IMR-90 (cell line): Measurements from ENCODE around the gene KIRREL1.

Experiments
- BHLHE40 ChIP-seq: fragments of 150-350 bp; IDR thresholded peaks from 2 replicates; pipeline ENCODE4 v1.6.1; 2016; ENCODE audit warnings: mild to moderate bottlenecking, low read depth, low read length
- CEBPB ChIP-seq: IDR thresholded peaks from 2 replicates; pipeline ENCODE4 v1.6.1; 2012; ENCODE audit warnings: low read depth, low read length, improper control_type of control experiment
- CHD1 ChIP-seq: IDR thresholded peaks from 2 replicates; pipeline ENCODE4 v1.6.1; 2012; ENCODE audit warnings: low read depth, low read length, improper control_type of control experiment
- POLR2A ChIP-seq: IDR thresholded peaks from 2 replicates; pipeline ENCODE4 v1.6.1; 2012; ENCODE audit warnings: mild to moderate bottlenecking, low read depth, low read length
- RAD21 ChIP-seq: IDR thresholded peaks from 2 replicates; pipeline ENCODE4 v1.6.1; 2012; ENCODE audit warnings: low read length, improper control_type of control experiment
- RFX5 ChIP-seq: IDR thresholded peaks from 2 replicates; pipeline ENCODE4 v1.8.0; 2012; ENCODE audit warnings: low read depth, mild to moderate bottlenecking, low read length, moderate library complexity
- SMC3 ChIP-seq: fragments of 150-350 bp; IDR thresholded peaks from 2 replicates; pipeline ENCODE4 v1.6.1; 2016; ENCODE audit warnings: low read depth, mild to moderate bottlenecking, antibody characterized with exemption, low read length, moderate library complexity
- TF ChIP-seq, protein P1 (sequence below): conservative IDR thresholded peaks from 2 replicates; pipeline ENCODE4 v1.5.1; 2012; ENCODE audit warnings: mild to moderate bottlenecking, low read depth, low read length, improper control_type of control experiment

DNA sequence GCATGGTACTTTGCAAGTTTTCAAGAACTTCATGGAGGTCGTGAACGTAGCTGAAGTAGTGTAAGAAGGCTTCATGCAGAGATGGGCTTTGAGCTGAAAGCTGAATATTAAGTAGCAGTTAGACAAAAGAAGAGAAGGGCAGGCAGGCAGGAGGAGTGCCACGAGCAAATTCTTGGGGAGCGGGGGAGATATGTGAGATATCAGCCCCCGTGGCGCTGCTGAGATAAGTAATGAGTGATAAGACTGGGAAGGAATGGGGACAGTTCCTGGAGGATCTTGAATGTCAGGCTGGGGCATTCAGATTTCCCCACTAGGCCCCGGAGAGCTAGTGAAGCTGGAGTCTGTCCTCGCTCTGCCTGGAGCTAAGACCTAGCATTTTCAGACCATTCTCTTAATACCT is 27.9 kb upstream of the KIRREL1 start:
- TF ChIP-seq RFX5: no peak
- TF ChIP-seq POLR2A: no peak
- TF ChIP-seq, protein P1, sequence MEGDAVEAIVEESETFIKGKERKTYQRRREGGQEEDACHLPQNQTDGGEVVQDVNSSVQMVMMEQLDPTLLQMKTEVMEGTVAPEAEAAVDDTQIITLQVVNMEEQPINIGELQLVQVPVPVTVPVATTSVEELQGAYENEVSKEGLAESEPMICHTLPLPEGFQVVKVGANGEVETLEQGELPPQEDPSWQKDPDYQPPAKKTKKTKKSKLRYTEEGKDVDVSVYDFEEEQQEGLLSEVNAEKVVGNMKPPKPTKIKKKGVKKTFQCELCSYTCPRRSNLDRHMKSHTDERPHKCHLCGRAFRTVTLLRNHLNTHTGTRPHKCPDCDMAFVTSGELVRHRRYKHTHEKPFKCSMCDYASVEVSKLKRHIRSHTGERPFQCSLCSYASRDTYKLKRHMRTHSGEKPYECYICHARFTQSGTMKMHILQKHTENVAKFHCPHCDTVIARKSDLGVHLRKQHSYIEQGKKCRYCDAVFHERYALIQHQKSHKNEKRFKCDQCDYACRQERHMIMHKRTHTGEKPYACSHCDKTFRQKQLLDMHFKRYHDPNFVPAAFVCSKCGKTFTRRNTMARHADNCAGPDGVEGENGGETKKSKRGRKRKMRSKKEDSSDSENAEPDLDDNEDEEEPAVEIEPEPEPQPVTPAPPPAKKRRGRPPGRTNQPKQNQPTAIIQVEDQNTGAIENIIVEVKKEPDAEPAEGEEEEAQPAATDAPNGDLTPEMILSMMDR: no peak
- no peak for TF ChIP-seq SMC3
- no peak for TF ChIP-seq CHD1
- no peak for TF ChIP-seq CEBPB
- TF ChIP-seq BHLHE40: no peak
- no peak for TF ChIP-seq RAD21
